Type B pancreatic cell (in vitro differentiated cells): ENCODE measurements around the gene NFKB2. TPM values are rescaled to one million over a fixed set of nuclear protein-coding genes. Genes with fewer than 3 reads are reported as not detected.

Experiments
- DNase-seq: peaks from one replicate; pipeline ENCODE4 v3.0.0; 2021; ENCODE audit warnings: mixed read lengths; ENCODE audit not compliant: unreplicated experiment; ENCODE audit errors: extremely low spot score
- H3K27ac Mint-ChIP-seq: 2 replicates; pipeline ENCODE4 v1.8.0; 2021; ENCODE audit warnings: mild to moderate bottlenecking, mixed read lengths
- H3K27me3 Mint-ChIP-seq: 2 replicates; pipeline ENCODE4 v1.8.0; 2021; ENCODE audit warnings: mixed read lengths
- H3K36me3 Mint-ChIP-seq: 2 replicates; pipeline ENCODE4 v1.8.0; 2021; ENCODE audit warnings: mixed read lengths
- H3K4me1 Mint-ChIP-seq: one replicate; pipeline ENCODE4 v1.8.0; 2021; ENCODE audit warnings: mixed read lengths; ENCODE audit not compliant: unreplicated experiment
- H3K4me3 Mint-ChIP-seq: 2 replicates; pipeline ENCODE4 v1.8.0; 2021; ENCODE audit warnings: mild to moderate bottlenecking, mixed read lengths
- H3K9me3 Mint-ChIP-seq: 2 replicates; pipeline ENCODE4 v1.8.0; 2021; ENCODE audit warnings: mixed read lengths
- total RNA-seq: library from RNA; stranded (reverse); gene quantifications from 2 replicates; pipeline ENCODE4 v1.2.1, GENCODE V29; 2021; ENCODE audit warnings: low replicate concordance
- TF ChIP-seq, protein P1 (sequence below): fragments of 200-600 bp; sonication (generic); conservative IDR thresholded peaks from 2 replicates; pipeline ENCODE4 v1.5.0; 2021; ENCODE audit warnings: antibody characterized with exemption, mild to moderate bottlenecking

The NFKB2 gene
- total RNA-seq, 1 donor from 2014 or later, result 29.7 TPM

GRCh38 chr10:102420714-102421506, 25.4 kb downstream of the NFKB2 start, which contains the start of gene FBXL15:
TSS of gene FBXL15 (plus strand) at chr10:102420836. CDS start at chr10:102421130, 294 bp downstream.
- peak; percentile 99 for DNase-seq
- Mint-ChIP-seq H3K36me3 (no peaks in the 10 kb centered on the region), H3K4me3 (peak within 1 kb of the TSS; percentile 95), H3K4me1 (peaks cover 5% of the 10 kb centered on the region), H3K9me3 (no peaks in the 10 kb centered on the region), H3K27ac (peak within 1 kb of the TSS; percentile 98), H3K27me3 (peaks cover 35% of the 10 kb centered on the region)
- TF ChIP-seq, protein P1, sequence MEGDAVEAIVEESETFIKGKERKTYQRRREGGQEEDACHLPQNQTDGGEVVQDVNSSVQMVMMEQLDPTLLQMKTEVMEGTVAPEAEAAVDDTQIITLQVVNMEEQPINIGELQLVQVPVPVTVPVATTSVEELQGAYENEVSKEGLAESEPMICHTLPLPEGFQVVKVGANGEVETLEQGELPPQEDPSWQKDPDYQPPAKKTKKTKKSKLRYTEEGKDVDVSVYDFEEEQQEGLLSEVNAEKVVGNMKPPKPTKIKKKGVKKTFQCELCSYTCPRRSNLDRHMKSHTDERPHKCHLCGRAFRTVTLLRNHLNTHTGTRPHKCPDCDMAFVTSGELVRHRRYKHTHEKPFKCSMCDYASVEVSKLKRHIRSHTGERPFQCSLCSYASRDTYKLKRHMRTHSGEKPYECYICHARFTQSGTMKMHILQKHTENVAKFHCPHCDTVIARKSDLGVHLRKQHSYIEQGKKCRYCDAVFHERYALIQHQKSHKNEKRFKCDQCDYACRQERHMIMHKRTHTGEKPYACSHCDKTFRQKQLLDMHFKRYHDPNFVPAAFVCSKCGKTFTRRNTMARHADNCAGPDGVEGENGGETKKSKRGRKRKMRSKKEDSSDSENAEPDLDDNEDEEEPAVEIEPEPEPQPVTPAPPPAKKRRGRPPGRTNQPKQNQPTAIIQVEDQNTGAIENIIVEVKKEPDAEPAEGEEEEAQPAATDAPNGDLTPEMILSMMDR, result no peak

GRCh38 chr10:102421507-102421756, 25.9 kb downstream of the NFKB2 start:
- peak overlapping the region; percentile 95 for H3K4me3 Mint-ChIP-seq
- H3K27ac Mint-ChIP-seq, result no peak overlapping the region
- DNase-seq, result no peak
- no peaks in the 10 kb centered on the region for H3K9me3 Mint-ChIP-seq
- peaks cover 8% of the 10 kb centered on the region for H3K4me1 Mint-ChIP-seq
- no peaks in the 10 kb centered on the region for H3K36me3 Mint-ChIP-seq
- TF ChIP-seq, protein P1, result no peak
- H3K27me3 Mint-ChIP-seq, result peaks cover 31% of the 10 kb centered on the region

DNA sequence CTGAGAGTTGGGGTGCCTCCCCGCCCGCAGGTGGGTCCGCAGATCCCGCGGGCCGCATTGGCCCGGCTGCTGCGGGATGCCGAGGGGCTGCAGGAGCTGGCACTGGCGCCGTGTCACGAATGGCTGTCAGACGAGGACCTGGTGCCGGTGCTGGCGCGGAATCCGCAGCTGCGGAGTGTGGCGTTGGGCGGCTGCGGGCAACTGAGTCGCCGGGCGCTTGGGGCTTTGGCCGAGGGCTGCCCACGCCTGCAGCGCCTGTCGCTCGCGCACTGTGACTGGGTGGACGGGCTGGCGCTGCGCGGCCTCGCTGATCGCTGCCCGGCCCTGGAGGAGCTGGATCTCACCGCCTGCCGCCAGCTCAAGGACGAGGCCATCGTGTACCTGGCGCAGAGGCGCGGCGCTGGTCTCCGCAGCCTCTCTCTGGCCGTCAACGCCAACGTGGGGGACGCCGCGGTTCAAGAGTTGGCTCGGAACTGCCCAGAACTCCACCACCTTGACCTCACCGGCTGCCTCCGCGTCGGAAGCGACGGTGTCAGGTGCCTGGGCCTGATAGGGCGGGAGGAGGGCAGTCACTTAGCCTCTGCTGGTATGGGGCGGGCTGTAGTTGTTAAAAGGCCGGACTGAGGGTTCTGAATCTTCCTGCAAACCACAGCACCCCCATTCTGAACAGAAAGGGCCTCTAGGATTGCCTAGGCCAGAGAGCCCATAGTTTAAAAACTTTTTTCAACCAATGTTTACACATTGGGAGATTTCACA, 26.4 kb downstream of the NFKB2 start:
- peak; percentile 71 for DNase-seq
- H3K4me3 Mint-ChIP-seq, result peak overlapping the region; percentile 95
- H3K9me3 Mint-ChIP-seq, result no peaks in the 10 kb centered on the region
- peaks cover 9% of the 10 kb centered on the region for H3K4me1 Mint-ChIP-seq
- no peaks in the 10 kb centered on the region for H3K36me3 Mint-ChIP-seq
- peaks cover 30% of the 10 kb centered on the region for H3K27me3 Mint-ChIP-seq
- TF ChIP-seq, protein P1, result no peak
- peak overlapping the region; percentile 65 for H3K27ac Mint-ChIP-seq

DNA sequence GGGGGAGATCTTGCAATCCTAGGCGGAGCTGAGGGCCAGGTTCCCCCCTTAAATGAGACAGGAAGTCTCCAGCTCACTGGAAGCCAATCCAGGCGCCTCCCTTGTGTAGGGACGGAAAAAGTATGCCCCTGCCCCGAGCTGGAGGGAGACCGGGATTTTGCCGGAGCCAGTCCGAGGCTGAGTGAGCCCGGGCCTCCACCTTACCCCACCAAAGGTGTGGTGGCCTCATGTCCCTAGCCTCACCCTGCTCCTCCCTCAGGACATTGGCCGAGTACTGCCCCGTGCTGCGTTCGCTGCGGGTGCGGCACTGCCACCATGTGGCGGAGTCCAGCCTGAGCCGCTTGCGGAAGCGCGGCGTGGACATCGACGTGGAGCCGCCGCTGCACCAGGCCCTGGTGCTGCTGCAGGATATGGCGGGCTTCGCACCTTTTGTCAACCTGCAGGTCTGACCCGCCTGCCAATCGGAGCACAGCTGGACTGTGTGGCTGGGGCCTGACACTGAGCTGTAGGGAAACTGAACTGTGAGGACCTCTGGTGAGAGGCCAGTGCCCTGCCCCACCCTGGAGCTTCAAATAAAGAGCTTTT, 27.1 kb downstream of the NFKB2 start:
- Mint-ChIP-seq H3K27ac (peak overlapping the region; percentile 65), H3K36me3 (no peaks in the 10 kb centered on the region), H3K27me3 (peaks cover 23% of the 10 kb centered on the region), H3K9me3 (no peaks in the 10 kb centered on the region), H3K4me1 (peaks cover 9% of the 10 kb centered on the region), H3K4me3 (peak overlapping the region; percentile 95)
- TF ChIP-seq, protein P1, result peak; percentile 78
- peak; percentile 78 for DNase-seq

- Mint-ChIP-seq H3K9me3 (no peaks in the 10 kb centered on the region), H3K36me3 (no peaks in the 10 kb centered on the region), H3K27me3 (peaks cover 14% of the 10 kb centered on the region), H3K27ac (no peak overlapping the region), H3K4me3 (peak overlapping the region; percentile 70), H3K4me1 (peaks cover 9% of the 10 kb centered on the region)
- DNase-seq, result no peak
- TF ChIP-seq, protein P1, result no peak
Measured at GRCh38 chr10:102423372-102423968, 28.0 kb downstream of the NFKB2 start.
